MM.1S (cell line): ENCODE results near the gene SLC5A11.
"Not testable (repeated sequence)": the region's sequence is repeated elsewhere in the genome, so short reads cannot be mapped to it uniquely, and the experiment has no call there.

Experiments
- DNase-seq: peaks from one replicate; pipeline ENCODE4 v3.0.0-alpha.2; 2015
- H2AFZ ChIP-seq: fragments of 300-600 bp; sonication (generic); 2 replicates; pipeline ENCODE4 v1.6.0; 2016; ENCODE audit warnings: antibody characterized with exemption, low read length
- H3F3A ChIP-seq: fragments of 300-600 bp; sonication (generic); 2 replicates; pipeline ENCODE4 v1.6.1; 2016; ENCODE audit warnings: mild to moderate bottlenecking, antibody characterized with exemption, low read length, moderate library complexity, mixed read lengths; ENCODE audit not compliant: insufficient read depth
- H3K27ac ChIP-seq: fragments of 300-600 bp; sonication (generic); 2 replicates; pipeline ENCODE4 v1.5.1; 2016; ENCODE audit warnings: mild to moderate bottlenecking, low read length
- H3K27me3 ChIP-seq: fragments of 300-600 bp; sonication (generic); replicated peaks from 2 replicates; pipeline ENCODE4 v1.6.0; 2016; ENCODE audit warnings: low read length; ENCODE audit not compliant: insufficient read depth
- H3K36me3 ChIP-seq: fragments of 300-600 bp; sonication (generic); replicated peaks from 2 replicates; pipeline ENCODE4 v1.6.1; 2016; ENCODE audit warnings: mild to moderate bottlenecking, low read length, mixed read lengths; ENCODE audit not compliant: insufficient read depth
- H3K4me1 ChIP-seq: fragments of 300-600 bp; sonication (generic); 2 replicates; pipeline ENCODE4 v1.6.1; 2016; ENCODE audit warnings: low read length, mixed read lengths
- H3K4me2 ChIP-seq: fragments of 300-600 bp; sonication (generic); 2 replicates; pipeline ENCODE4 v1.6.0; 2016; ENCODE audit warnings: low read depth, low read length
- H3K4me3 ChIP-seq: fragments of 300-600 bp; sonication (generic); 2 replicates; pipeline ENCODE4 v1.5.1; 2016; ENCODE audit warnings: low read length, mixed read lengths
- H3K79me2 ChIP-seq: fragments of 300-600 bp; sonication (generic); 2 replicates; pipeline ENCODE4 v1.6.1; 2016; ENCODE audit warnings: mixed run types, low read length, mixed read lengths
- H3K9ac ChIP-seq: fragments of 300-600 bp; sonication (generic); 2 replicates; pipeline ENCODE4 v1.6.1; 2016; ENCODE audit warnings: low read length, mixed read lengths
- H3K9me2 ChIP-seq: fragments of 300-600 bp; sonication (generic); replicated peaks from 2 replicates; pipeline ENCODE4 v1.6.1; 2016; ENCODE audit warnings: mild to moderate bottlenecking, low read length, mixed read lengths; ENCODE audit not compliant: insufficient read depth
- H3K9me3 ChIP-seq: fragments of 300-600 bp; sonication (generic); replicated peaks from 2 replicates; pipeline ENCODE4 v1.6.1; 2016; ENCODE audit warnings: mild to moderate bottlenecking, low read length, mixed read lengths; ENCODE audit not compliant: insufficient read depth
- H4K20me1 ChIP-seq: fragments of 300-600 bp; sonication (generic); 2 replicates; pipeline ENCODE4 v1.6.1; 2016; ENCODE audit warnings: mild to moderate bottlenecking, low read length, moderate library complexity, mixed read lengths; ENCODE audit not compliant: insufficient read depth
- EZH2 ChIP-seq: fragments of 300-600 bp; sonication (generic); optimal IDR thresholded peaks from 2 replicates; pipeline ENCODE3; 2017; ENCODE audit warnings: low read depth, mild to moderate bottlenecking, antibody characterized with exemption, low read length, mixed read lengths
- EZH2phosphoT487 ChIP-seq: fragments of 300-600 bp; sonication (generic); IDR thresholded peaks from 2 replicates; pipeline ENCODE4 v1.6.1; 2018; ENCODE audit warnings: antibody characterized with exemption, low read length
- TF ChIP-seq, protein P1 (sequence below): fragments of 300-600 bp; sonication (generic); IDR thresholded peaks from 2 replicates; pipeline ENCODE4 v1.5.1; 2016; ENCODE audit warnings: antibody characterized with exemption, low read length, mixed read lengths

SLC5A11 gene

DNA sequence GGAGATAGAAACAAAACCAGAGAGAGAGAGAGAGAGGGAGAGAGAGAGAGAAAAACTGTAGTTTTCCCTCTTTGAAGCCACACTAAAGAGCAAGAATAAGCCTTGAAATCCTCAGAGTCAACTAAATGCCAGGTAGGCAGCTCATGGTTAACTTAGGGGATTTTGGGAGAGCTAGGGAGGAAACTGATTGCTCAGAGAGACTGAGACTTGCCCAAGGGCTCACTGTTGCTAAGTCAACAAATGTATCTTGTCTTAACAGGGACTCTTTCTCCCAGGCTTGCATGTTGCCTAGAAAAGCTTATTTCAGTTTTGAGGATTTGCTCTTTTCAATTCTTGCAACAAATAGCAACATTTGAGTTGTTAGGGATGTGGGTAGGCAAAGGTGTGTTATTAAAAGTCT is 4.5 kb upstream of the SLC5A11 start:
- Histone ChIP-seq H2AFZ (no peak overlapping the region), H3K4me2 (no peak overlapping the region), H3K27me3 (no peaks in the 10 kb centered on the region), H4K20me1 (no peaks in the 10 kb centered on the region), H3K9me2 (no peaks in the 10 kb centered on the region), H3K27ac (no peak overlapping the region), H3K4me3 (no peak overlapping the region), H3K9me3 (no peaks in the 10 kb centered on the region), H3K36me3 (no peaks in the 10 kb centered on the region), H3K4me1 (no peaks in the 10 kb centered on the region), H3F3A (no peaks in the 10 kb centered on the region), H3K9ac (no peak overlapping the region), H3K79me2 (no peaks in the 10 kb centered on the region)
- DNase-seq: no peak
- TF ChIP-seq, protein P1, sequence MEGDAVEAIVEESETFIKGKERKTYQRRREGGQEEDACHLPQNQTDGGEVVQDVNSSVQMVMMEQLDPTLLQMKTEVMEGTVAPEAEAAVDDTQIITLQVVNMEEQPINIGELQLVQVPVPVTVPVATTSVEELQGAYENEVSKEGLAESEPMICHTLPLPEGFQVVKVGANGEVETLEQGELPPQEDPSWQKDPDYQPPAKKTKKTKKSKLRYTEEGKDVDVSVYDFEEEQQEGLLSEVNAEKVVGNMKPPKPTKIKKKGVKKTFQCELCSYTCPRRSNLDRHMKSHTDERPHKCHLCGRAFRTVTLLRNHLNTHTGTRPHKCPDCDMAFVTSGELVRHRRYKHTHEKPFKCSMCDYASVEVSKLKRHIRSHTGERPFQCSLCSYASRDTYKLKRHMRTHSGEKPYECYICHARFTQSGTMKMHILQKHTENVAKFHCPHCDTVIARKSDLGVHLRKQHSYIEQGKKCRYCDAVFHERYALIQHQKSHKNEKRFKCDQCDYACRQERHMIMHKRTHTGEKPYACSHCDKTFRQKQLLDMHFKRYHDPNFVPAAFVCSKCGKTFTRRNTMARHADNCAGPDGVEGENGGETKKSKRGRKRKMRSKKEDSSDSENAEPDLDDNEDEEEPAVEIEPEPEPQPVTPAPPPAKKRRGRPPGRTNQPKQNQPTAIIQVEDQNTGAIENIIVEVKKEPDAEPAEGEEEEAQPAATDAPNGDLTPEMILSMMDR: no peak
- TF ChIP-seq EZH2: no peak
- TF ChIP-seq EZH2phosphoT487: no peak

DNA sequence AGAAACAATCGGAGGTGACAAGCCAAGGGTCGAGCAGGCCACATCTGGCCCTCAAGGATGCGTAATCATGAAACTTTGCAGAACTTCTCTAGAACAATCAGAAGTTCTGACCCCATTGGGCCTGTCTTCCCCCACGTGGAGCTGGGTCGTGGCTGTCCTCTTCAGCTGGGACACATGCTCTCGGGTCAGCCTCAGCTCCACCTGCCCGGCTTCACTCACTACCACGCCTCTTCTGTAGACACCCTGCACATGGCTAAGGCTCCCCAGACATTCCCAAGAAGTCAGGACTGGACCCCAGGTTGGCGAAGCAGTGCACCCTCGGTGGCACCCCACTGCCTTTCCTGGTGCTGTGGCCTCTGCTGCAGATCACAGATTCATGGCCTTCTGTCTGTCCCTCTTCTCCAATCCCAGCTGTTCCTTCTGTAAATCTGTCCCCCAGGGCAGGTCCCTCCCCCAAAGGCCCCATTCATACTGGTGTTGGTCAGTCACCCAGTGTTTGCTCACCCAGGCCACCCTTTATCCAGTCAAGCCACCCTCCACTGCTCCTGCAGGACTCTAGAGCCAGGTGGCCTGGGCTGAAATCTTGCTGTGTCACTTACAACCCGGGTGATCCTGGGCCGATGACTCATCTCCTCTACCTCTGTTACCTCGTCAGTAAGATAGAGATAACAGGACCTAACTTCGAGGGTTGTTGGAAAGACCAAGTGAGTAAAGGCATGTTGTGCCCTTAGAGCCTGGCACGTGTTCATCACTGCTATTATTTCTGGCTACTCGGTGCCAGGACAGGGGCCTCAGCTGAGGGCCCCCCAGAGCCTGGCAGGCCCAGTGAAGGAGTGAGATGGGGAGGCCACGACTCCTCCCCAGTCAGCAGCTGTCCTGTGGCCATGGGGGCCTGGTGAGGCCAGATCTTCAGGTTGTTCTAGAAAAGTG is 1.4 kb upstream of the SLC5A11 start:
- no peak overlapping the region for H3K27ac ChIP-seq
- H3F3A ChIP-seq: no peaks in the 10 kb centered on the region
- H4K20me1 ChIP-seq: no peaks in the 10 kb centered on the region
- H3K4me1 ChIP-seq: no peaks in the 10 kb centered on the region
- H3K9me3 ChIP-seq: no peaks in the 10 kb centered on the region
- H3K9ac ChIP-seq: no peak overlapping the region
- H3K9me2 ChIP-seq: no peaks in the 10 kb centered on the region
- no peaks in the 10 kb centered on the region for H3K36me3 ChIP-seq
- TF ChIP-seq EZH2phosphoT487 (no peak), EZH2 (no peak)
- TF ChIP-seq, protein P1: no peak
- H3K27me3 ChIP-seq: no peaks in the 10 kb centered on the region
- no peak overlapping the region for H2AFZ ChIP-seq
- H3K4me3 ChIP-seq: no peak overlapping the region
- no peaks in the 10 kb centered on the region for H3K79me2 ChIP-seq
- no peak overlapping the region for H3K4me2 ChIP-seq
- DNase-seq: no peak

DNA sequence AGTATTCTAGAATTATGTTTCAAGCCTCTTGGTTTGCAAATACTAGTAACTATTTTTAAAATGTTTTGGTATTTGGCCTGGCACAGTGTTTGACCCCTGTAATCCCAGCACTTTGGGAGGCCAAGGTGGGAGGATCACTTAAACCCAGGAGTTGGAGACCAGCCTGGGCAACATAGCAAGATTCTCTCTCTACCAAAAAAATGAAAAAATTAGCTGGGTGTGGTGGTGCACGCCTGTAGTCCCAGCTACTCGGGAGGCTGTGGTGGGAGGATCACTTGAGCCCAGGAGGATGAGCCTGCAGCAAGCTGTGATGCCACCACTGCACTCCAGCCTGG is 765 bp upstream of the SLC5A11 start:
- H3K36me3 ChIP-seq, H3K4me1 ChIP-seq, H3K9me2 ChIP-seq, H2AFZ ChIP-seq, H3K27me3 ChIP-seq, H3K9me3 ChIP-seq, H3K4me2 ChIP-seq, H3K9ac ChIP-seq, H4K20me1 ChIP-seq, DNase-seq, H3K27ac ChIP-seq, H3K79me2 ChIP-seq, H3F3A ChIP-seq, H3K4me3 ChIP-seq: not testable (repeated sequence)
